H9 (cell line): ENCODE measurements around the gene VSX1. TPM values are rescaled to one million over a fixed set of nuclear protein-coding genes. Genes with fewer than 3 reads are reported as not detected.

Experiments
- DNase-seq: peaks from one replicate; pipeline ENCODE4 v3.0.0-alpha.2; 2017
- H2AFZ ChIP-seq: one replicate; pipeline ENCODE4 v1.6.1; 2013; ENCODE audit warnings: mild to moderate bottlenecking, low read length, control low read depth, moderate library complexity
- H2AK5ac ChIP-seq: 2 replicates; pipeline ENCODE4 v1.6.1; 2013; ENCODE audit warnings: low read length, control low read depth, mixed read lengths; ENCODE audit not compliant: insufficient read length
- H2BK120ac ChIP-seq: one replicate; pipeline ENCODE4 v1.6.1; 2013; ENCODE audit warnings: low read depth, mild to moderate bottlenecking, low read length, control low read depth, inconsistent platforms; ENCODE audit not compliant: poor library complexity, severe bottlenecking
- H2BK12ac ChIP-seq: 2 replicates; pipeline ENCODE4 v1.6.1; 2013; ENCODE audit warnings: low read length, control low read depth, mixed read lengths, low read depth; ENCODE audit not compliant: insufficient read length
- H2BK15ac ChIP-seq: 2 replicates; pipeline ENCODE4 v1.6.1; 2013; ENCODE audit warnings: low read depth, low read length, control low read depth
- H2BK20ac ChIP-seq: one replicate; pipeline ENCODE4 v1.6.1; 2013; ENCODE audit warnings: low read depth, mild to moderate bottlenecking, low read length, control low read depth, inconsistent platforms; ENCODE audit not compliant: poor library complexity, severe bottlenecking
- H2BK5ac ChIP-seq: 2 replicates; pipeline ENCODE4 v1.6.1; 2013; ENCODE audit warnings: low read length, control low read depth, mixed read lengths; ENCODE audit not compliant: insufficient read length
- H3K14ac ChIP-seq: 2 replicates; pipeline ENCODE4 v1.6.1; 2013; ENCODE audit warnings: low read length, control low read depth; ENCODE audit not compliant: insufficient read depth
- H3K18ac ChIP-seq: 2 replicates; pipeline ENCODE4 v1.6.1; 2013; ENCODE audit warnings: low read depth, mild to moderate bottlenecking, mixed read lengths, low read length, control low read depth; ENCODE audit not compliant: insufficient read length
- H3K23ac ChIP-seq: 2 replicates; pipeline ENCODE4 v1.6.1; 2013; ENCODE audit warnings: low read length, control low read depth, mixed read lengths, low read depth; ENCODE audit not compliant: insufficient read length
- H3K23me2 ChIP-seq: 2 replicates; pipeline ENCODE4 v1.6.1; 2013; ENCODE audit warnings: low read depth, mild to moderate bottlenecking, mixed read lengths, low read length, control low read depth; ENCODE audit not compliant: insufficient read length, poor library complexity, severe bottlenecking
- H3K27ac ChIP-seq: 2 replicates; pipeline ENCODE4 v1.5.1; 2013; ENCODE audit warnings: low read length, control low read depth, mixed read lengths, low read depth; ENCODE audit not compliant: insufficient read length
- H3K27me3 ChIP-seq: 2 replicates; pipeline ENCODE4 v1.6.1; 2013; ENCODE audit warnings: low read length, control low read depth, inconsistent platforms; ENCODE audit not compliant: insufficient read depth
- H3K4ac ChIP-seq: 2 replicates; pipeline ENCODE4 v1.6.1; 2013; ENCODE audit warnings: low read depth, mild to moderate bottlenecking, control low read depth, inconsistent platforms, low read length, moderate library complexity
- H3K4me1 ChIP-seq: 2 replicates; pipeline ENCODE4 v1.6.1; 2013; ENCODE audit warnings: low read length, control low read depth, inconsistent platforms; ENCODE audit not compliant: insufficient read depth
- H3K4me2 ChIP-seq: 2 replicates; pipeline ENCODE4 v1.6.1; 2013; ENCODE audit warnings: low read length, control low read depth, mixed read lengths; ENCODE audit not compliant: insufficient read length, insufficient read depth
- H3K56ac ChIP-seq: 2 replicates; pipeline ENCODE4 v1.6.1; 2013; ENCODE audit warnings: low read depth, mild to moderate bottlenecking, mixed read lengths, low read length, control low read depth; ENCODE audit not compliant: insufficient read length
- H3K79me1 ChIP-seq: 2 replicates; pipeline ENCODE4 v1.6.1; 2013; ENCODE audit warnings: low read depth, mild to moderate bottlenecking, moderate library complexity, low read length, control low read depth, inconsistent platforms; ENCODE audit not compliant: insufficient read depth, poor library complexity, severe bottlenecking
- H3K79me2 ChIP-seq: 2 replicates; pipeline ENCODE4 v1.6.1; 2013; ENCODE audit warnings: low read length, control low read depth, inconsistent platforms; ENCODE audit not compliant: insufficient read depth
- H3K9ac ChIP-seq: 2 replicates; pipeline ENCODE4 v1.6.1; 2013; ENCODE audit warnings: low read length, control low read depth, mixed read lengths; ENCODE audit not compliant: insufficient read length; ENCODE audit errors: extremely low read depth
- H3K9me3 ChIP-seq: one replicate; pipeline ENCODE4 v1.6.1; 2013; ENCODE audit warnings: low read depth, low read length, inconsistent platforms; ENCODE audit not compliant: control insufficient read depth
- H3T11ph ChIP-seq: one replicate; pipeline ENCODE4 v1.6.1; 2013; ENCODE audit warnings: mild to moderate bottlenecking, low read length, control low read depth, inconsistent platforms
- H4K20me1 ChIP-seq: one replicate; pipeline ENCODE4 v1.6.1; 2013; ENCODE audit not compliant: control insufficient read depth, insufficient read length, insufficient read depth
- H4K5ac ChIP-seq: 2 replicates; pipeline ENCODE4 v1.6.1; 2013; ENCODE audit warnings: low read depth, mild to moderate bottlenecking, mixed read lengths, low read length, control low read depth; ENCODE audit not compliant: insufficient read length
- H4K8ac ChIP-seq: replicated peaks from 2 replicates; pipeline ENCODE4 v1.6.1; 2013; ENCODE audit warnings: low read length, control low read depth, mixed read lengths, low read depth; ENCODE audit not compliant: insufficient read length
- H4K91ac ChIP-seq: 2 replicates; pipeline ENCODE4 v1.6.1; 2013; ENCODE audit warnings: low read depth, mild to moderate bottlenecking, moderate library complexity, mixed read lengths, low read length, control low read depth; ENCODE audit not compliant: insufficient read length
- H3K27ac Mint-ChIP-seq, 3 experiments: 2 replicates in 2 of 3; 3 replicates in 1 of 3; pipeline ENCODE4 v1.8.0; 2020 to 2021; ENCODE audit warnings: mixed read lengths in 3 of 3, mild to moderate bottlenecking in 1 of 3, moderate library complexity in 1 of 3
- H3K27me3 Mint-ChIP-seq: 2 replicates; pipeline ENCODE4 v1.8.0; 2021; ENCODE audit warnings: low read depth, mild to moderate bottlenecking, moderate library complexity, mixed read lengths
- H3K36me3 Mint-ChIP-seq, 3 experiments: 2 replicates in 2 of 3; 3 replicates in 1 of 3; pipeline ENCODE4 v1.8.0; 2020 to 2021; ENCODE audit warnings: low read depth in 3 of 3, mixed read lengths in 3 of 3; ENCODE audit not compliant: insufficient read depth in 1 of 3
- H3K4me1 Mint-ChIP-seq, 2 experiments: 2 replicates each; pipeline ENCODE4 v1.8.0; 2020; ENCODE audit warnings: mixed read lengths in 2 of 2
- H3K4me3 Mint-ChIP-seq, 2 experiments: 2 replicates in 1 of 2; 3 replicates in 1 of 2; pipeline ENCODE4 v1.8.0; 2020 to 2021; ENCODE audit warnings: mild to moderate bottlenecking in 2 of 2, mixed read lengths in 2 of 2, moderate library complexity in 1 of 2
- H3K9me3 Mint-ChIP-seq, 2 experiments: 2 replicates in 1 of 2; 3 replicates in 1 of 2; pipeline ENCODE4 v1.8.0; 2020; ENCODE audit warnings: mild to moderate bottlenecking in 2 of 2, mixed read lengths in 2 of 2, moderate library complexity in 1 of 2
- WGBS: extraction: QIAGEN DNeasy Blood & Tissue Kit; methylation state at CpG from one replicate; pipeline ENCODE4 v1.1.7; 2013; ENCODE audit warnings: missing lambda C conversion rate, low lambda C conversion rate, mixed read lengths; ENCODE audit not compliant: insufficient read length; ENCODE audit errors: extremely low coverage; 5-methylcytosine and 5-hydroxymethylcytosine counted together
- total RNA-seq: library from RNA; stranded (reverse); gene quantifications from 2 replicates; pipeline ENCODE4 v1.2.1, GENCODE V29; 2021
- TF ChIP-seq, protein P1 (sequence below): fragments of 200-600 bp; sonication (generic); conservative IDR thresholded peaks from 3 replicates; pipeline ENCODE4 v1.8.0; 2021; ENCODE audit warnings: antibody characterized with exemption, mild to moderate bottlenecking

VSX1 gene
- total RNA-seq, 1 experiment from 2014 or later, result not detected

DNA sequence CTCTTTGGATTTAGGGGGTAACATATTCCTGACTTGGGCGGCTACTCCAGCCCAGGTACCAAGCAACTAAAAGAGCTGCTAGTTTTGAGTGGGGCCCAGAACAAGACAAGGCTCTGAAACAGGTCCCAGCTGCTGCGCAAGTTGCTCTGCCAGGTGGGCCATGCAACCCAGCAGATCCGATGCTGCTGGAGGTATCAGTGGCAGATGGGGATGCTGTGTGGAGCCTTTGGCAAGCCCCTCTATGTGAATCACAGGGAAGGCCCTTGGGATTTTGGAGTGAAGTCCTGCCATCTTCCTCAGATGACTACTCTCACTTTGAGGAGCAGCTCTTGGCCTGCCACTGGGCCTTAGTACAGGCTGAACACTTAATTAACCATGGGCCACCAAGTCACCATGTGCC lies 43.7 kb upstream of the VSX1 start:
- Mint-ChIP-seq H3K36me3 (no peaks in the 10 kb centered on the region), H3K9me3 (peaks cover 0 to under 1% of the 10 kb centered on the region in 2 experiments; a peak in 1 of 5 replicates), H3K27me3 (peaks cover 5% of the 10 kb centered on the region), H3K4me3 (no peak overlapping the region), H3K27ac (no peak overlapping the region), H3K4me1 (no peaks in the 10 kb centered on the region)
- H3K79me1 ChIP-seq, result no peaks in the 10 kb centered on the region
- H3K23me2 ChIP-seq, result no peaks in the 10 kb centered on the region
- H3K23ac ChIP-seq, result no peak overlapping the region
- H3K9me3 ChIP-seq, result no peaks in the 10 kb centered on the region
- no peak overlapping the region for H3K14ac ChIP-seq
- H2AFZ ChIP-seq, result no peak overlapping the region
- no peak overlapping the region for H3K4me2 ChIP-seq
- H2BK15ac ChIP-seq, result no peak overlapping the region
- no peak overlapping the region for H3K18ac ChIP-seq
- WGBS, result no CpG with 5 or more reads among the region's 3 CpGs
- H2AK5ac ChIP-seq, result no peak overlapping the region
- no peak overlapping the region for H4K8ac ChIP-seq
- H3K27ac ChIP-seq, result no peak overlapping the region
- H3K56ac ChIP-seq, result no peak overlapping the region
- no peaks in the 10 kb centered on the region for H3K4me1 ChIP-seq
- H4K20me1 ChIP-seq, result no peaks in the 10 kb centered on the region
- H3T11ph ChIP-seq, result no peak overlapping the region
- DNase-seq, result no peak
- H2BK5ac ChIP-seq, result no peak overlapping the region
- H3K79me2 ChIP-seq, result no peaks in the 10 kb centered on the region
- no peak overlapping the region for H3K9ac ChIP-seq
- no peak overlapping the region for H2BK20ac ChIP-seq
- no peak overlapping the region for H4K5ac ChIP-seq
- no peak overlapping the region for H2BK12ac ChIP-seq
- no peaks in the 10 kb centered on the region for H3K27me3 ChIP-seq
- H3K4ac ChIP-seq, result no peak overlapping the region
- no peak overlapping the region for H4K91ac ChIP-seq
- TF ChIP-seq, protein P1, sequence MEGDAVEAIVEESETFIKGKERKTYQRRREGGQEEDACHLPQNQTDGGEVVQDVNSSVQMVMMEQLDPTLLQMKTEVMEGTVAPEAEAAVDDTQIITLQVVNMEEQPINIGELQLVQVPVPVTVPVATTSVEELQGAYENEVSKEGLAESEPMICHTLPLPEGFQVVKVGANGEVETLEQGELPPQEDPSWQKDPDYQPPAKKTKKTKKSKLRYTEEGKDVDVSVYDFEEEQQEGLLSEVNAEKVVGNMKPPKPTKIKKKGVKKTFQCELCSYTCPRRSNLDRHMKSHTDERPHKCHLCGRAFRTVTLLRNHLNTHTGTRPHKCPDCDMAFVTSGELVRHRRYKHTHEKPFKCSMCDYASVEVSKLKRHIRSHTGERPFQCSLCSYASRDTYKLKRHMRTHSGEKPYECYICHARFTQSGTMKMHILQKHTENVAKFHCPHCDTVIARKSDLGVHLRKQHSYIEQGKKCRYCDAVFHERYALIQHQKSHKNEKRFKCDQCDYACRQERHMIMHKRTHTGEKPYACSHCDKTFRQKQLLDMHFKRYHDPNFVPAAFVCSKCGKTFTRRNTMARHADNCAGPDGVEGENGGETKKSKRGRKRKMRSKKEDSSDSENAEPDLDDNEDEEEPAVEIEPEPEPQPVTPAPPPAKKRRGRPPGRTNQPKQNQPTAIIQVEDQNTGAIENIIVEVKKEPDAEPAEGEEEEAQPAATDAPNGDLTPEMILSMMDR, result no peak
- no peak overlapping the region for H2BK120ac ChIP-seq
